ENCODE data around the gene CA12.

Gene CA12

GRCh38 chr15:63398456-63398855 is 16.8 kb upstream of the CA12 start:
- H3K4me2 ChIP-seq (ENCODE audit: low read length) = no peak overlapping the region
- no CpG with 5 or more reads among the region's 2 CpGs for WGBS (ENCODE audit: extremely low coverage, insufficient coverage, low lambda C conversion rate)
- H2BK15ac ChIP-seq (replicated peaks; ENCODE audit: low read depth) = no peak overlapping the region
- no peaks in the 10 kb centered on the region for H3K79me2 ChIP-seq (ENCODE audit: control insufficient read depth, insufficient read depth, low read length)
- no peak overlapping the region for H3K56ac ChIP-seq (ENCODE audit: low read length)
- no peak overlapping the region for H3K23ac ChIP-seq (ENCODE audit: low read length)
- H3K4me3 ChIP-seq (ENCODE audit: low read length) = no peak overlapping the region
- H2BK5ac ChIP-seq (ENCODE audit: low read length) = no peak overlapping the region
- H3K79me1 ChIP-seq (ENCODE audit: low read length) = no peaks in the 10 kb centered on the region
- no peak overlapping the region for H3K18ac ChIP-seq (ENCODE audit: low read length)
- no peaks in the 10 kb centered on the region for H3K36me3 ChIP-seq (ENCODE audit: control insufficient read depth, insufficient read depth, low read length)
- no peak overlapping the region for H3K9ac ChIP-seq (ENCODE audit: low read length)
- H2AK5ac ChIP-seq (ENCODE audit: low read length) = no peak overlapping the region
- no peak for DNase-seq
- H3K27ac ChIP-seq (ENCODE audit: low read depth, low read length) = no peak overlapping the region
- no peak overlapping the region for H3K4ac ChIP-seq (ENCODE audit: low read depth, low read length)
- no peak overlapping the region for H4K5ac ChIP-seq (ENCODE audit: low read length)
- no peaks in the 10 kb centered on the region for H3K27me3 ChIP-seq (ENCODE audit: insufficient read depth, low read length, poor library complexity)
- peaks cover 8% of the 10 kb centered on the region for H3K4me1 ChIP-seq (ENCODE audit: control insufficient read depth, low read depth, low read length)
- H2BK120ac ChIP-seq (ENCODE audit: low read depth, low read length) = no peak overlapping the region
- H4K8ac ChIP-seq (ENCODE audit: low read depth, low read length) = no peak overlapping the region

GRCh38 chr15:63396152-63396928 is 14.7 kb upstream of the CA12 start:
- no peaks in the 10 kb centered on the region for H3K36me3 ChIP-seq (ENCODE audit: control insufficient read depth, insufficient read depth, low read length)
- no peaks in the 10 kb centered on the region for H3K27me3 ChIP-seq (ENCODE audit: insufficient read depth, low read length, poor library complexity)
- H4K5ac ChIP-seq (ENCODE audit: low read length) = no peak overlapping the region
- WGBS (ENCODE audit: extremely low coverage, insufficient coverage, low lambda C conversion rate) = no CpG with 5 or more reads among the region's 8 CpGs
- no peak overlapping the region for H3K4me2 ChIP-seq (ENCODE audit: low read length)
- H4K8ac ChIP-seq (ENCODE audit: low read depth, low read length) = no peak overlapping the region
- peak overlapping the region; percentile 41 for H3K27ac ChIP-seq (ENCODE audit: low read depth, low read length)
- H3K56ac ChIP-seq (ENCODE audit: low read length) = peak overlapping the region; percentile 42
- H3K79me2 ChIP-seq (ENCODE audit: control insufficient read depth, insufficient read depth, low read length) = no peaks in the 10 kb centered on the region
- H2BK120ac ChIP-seq (ENCODE audit: low read depth, low read length) = no peak overlapping the region
- H3K23ac ChIP-seq (ENCODE audit: low read length) = no peak overlapping the region
- no peak overlapping the region for H3K9ac ChIP-seq (ENCODE audit: low read length)
- no peak overlapping the region for H2BK15ac ChIP-seq (replicated peaks; ENCODE audit: low read depth)
- H3K4me3 ChIP-seq (ENCODE audit: low read length) = no peak overlapping the region
- peak; percentile 75 for DNase-seq
- H3K18ac ChIP-seq (ENCODE audit: low read length) = peak overlapping the region; percentile 56
- H2AK5ac ChIP-seq (ENCODE audit: low read length) = no peak overlapping the region
- no peaks in the 10 kb centered on the region for H3K79me1 ChIP-seq (ENCODE audit: low read length)
- no peak overlapping the region for H3K4ac ChIP-seq (ENCODE audit: low read depth, low read length)
- H2BK5ac ChIP-seq (ENCODE audit: low read length) = no peak overlapping the region
- H3K4me1 ChIP-seq (ENCODE audit: control insufficient read depth, low read depth, low read length) = peaks cover 8% of the 10 kb centered on the region

- Histone ChIP-seq H2BK15ac (replicated peaks; ENCODE audit: low read depth) (no peak overlapping the region), H3K27ac (ENCODE audit: low read depth, low read length) (no peak overlapping the region)
Observed at GRCh38 chr15:63395730-63396151, 14.1 kb upstream of the CA12 start.

GRCh38 chr15:63392361-63393009 is 10.8 kb upstream of the CA12 start:
- peaks cover 6% of the 10 kb centered on the region for H3K4me1 ChIP-seq (ENCODE audit: control insufficient read depth, low read depth, low read length)
- H2AK5ac ChIP-seq (ENCODE audit: low read length) = no peak overlapping the region
- H2BK15ac ChIP-seq (replicated peaks; ENCODE audit: low read depth) = no peak overlapping the region
- no peak overlapping the region for H3K4me3 ChIP-seq (ENCODE audit: low read length)
- H4K5ac ChIP-seq (ENCODE audit: low read length) = no peak overlapping the region
- no peak overlapping the region for H3K18ac ChIP-seq (ENCODE audit: low read length)
- no peak for DNase-seq
- no peak overlapping the region for H2BK120ac ChIP-seq (ENCODE audit: low read depth, low read length)
- H3K9ac ChIP-seq (ENCODE audit: low read length) = no peak overlapping the region
- H4K8ac ChIP-seq (ENCODE audit: low read depth, low read length) = no peak overlapping the region
- WGBS (ENCODE audit: extremely low coverage, insufficient coverage, low lambda C conversion rate) = no CpG with 5 or more reads among the region's 7 CpGs
- no peaks in the 10 kb centered on the region for H3K79me1 ChIP-seq (ENCODE audit: low read length)
- no peak overlapping the region for H3K4me2 ChIP-seq (ENCODE audit: low read length)
- H3K27ac ChIP-seq (ENCODE audit: low read depth, low read length) = no peak overlapping the region
- H3K36me3 ChIP-seq (ENCODE audit: control insufficient read depth, insufficient read depth, low read length) = no peaks in the 10 kb centered on the region
- no peak overlapping the region for H3K56ac ChIP-seq (ENCODE audit: low read length)
- no peaks in the 10 kb centered on the region for H3K79me2 ChIP-seq (ENCODE audit: control insufficient read depth, insufficient read depth, low read length)
- no peaks in the 10 kb centered on the region for H3K27me3 ChIP-seq (ENCODE audit: insufficient read depth, low read length, poor library complexity)
- H2BK5ac ChIP-seq (ENCODE audit: low read length) = no peak overlapping the region
- no peak overlapping the region for H3K23ac ChIP-seq (ENCODE audit: low read length)
- H3K4ac ChIP-seq (ENCODE audit: low read depth, low read length) = no peak overlapping the region

More at GRCh38 chr15:63395730-63396151, 14.1 kb upstream of the CA12 start:
- Histone ChIP-seq H2BK120ac (ENCODE audit: low read depth, low read length) (no peak overlapping the region), H2AK5ac (ENCODE audit: low read length) (no peak overlapping the region), H3K36me3 (ENCODE audit: control insufficient read depth, insufficient read depth, low read length) (no peaks in the 10 kb centered on the region), H2BK5ac (ENCODE audit: low read length) (no peak overlapping the region), H4K8ac (ENCODE audit: low read depth, low read length) (no peak overlapping the region), H3K56ac (ENCODE audit: low read length) (no peak overlapping the region), H3K27me3 (ENCODE audit: insufficient read depth, low read length, poor library complexity) (no peaks in the 10 kb centered on the region), H3K23ac (ENCODE audit: low read length) (no peak overlapping the region), H3K9ac (ENCODE audit: low read length) (no peak overlapping the region), H4K5ac (ENCODE audit: low read length) (no peak overlapping the region), H3K79me1 (ENCODE audit: low read length) (no peaks in the 10 kb centered on the region), H3K4me2 (ENCODE audit: low read length) (no peak overlapping the region), H3K18ac (ENCODE audit: low read length) (peak overlapping the region; percentile 56), H3K4ac (ENCODE audit: low read depth, low read length) (no peak overlapping the region), H3K4me3 (ENCODE audit: low read length) (no peak overlapping the region), H3K79me2 (ENCODE audit: control insufficient read depth, insufficient read depth, low read length) (no peaks in the 10 kb centered on the region), H3K4me1 (ENCODE audit: control insufficient read depth, low read depth, low read length) (peaks cover 8% of the 10 kb centered on the region)
- no peak for DNase-seq
- WGBS (ENCODE audit: extremely low coverage, insufficient coverage, low lambda C conversion rate) = no CpG with 5 or more reads among the region's 4 CpGs

- no peak overlapping the region for H2AK5ac ChIP-seq (ENCODE audit: low read length)
- no peak overlapping the region for H2BK120ac ChIP-seq (ENCODE audit: low read depth, low read length)
- H3K27me3 ChIP-seq (ENCODE audit: insufficient read depth, low read length, poor library complexity) = no peaks in the 10 kb centered on the region
- H3K4me1 ChIP-seq (ENCODE audit: control insufficient read depth, low read depth, low read length) = peaks cover 6% of the 10 kb centered on the region
- no peak for DNase-seq
- no peak overlapping the region for H3K18ac ChIP-seq (ENCODE audit: low read length)
- no peak overlapping the region for H4K5ac ChIP-seq (ENCODE audit: low read length)
- no CpG with 5 or more reads among the region's 6 CpGs for WGBS (ENCODE audit: extremely low coverage, insufficient coverage, low lambda C conversion rate)
- no peaks in the 10 kb centered on the region for H3K36me3 ChIP-seq (ENCODE audit: control insufficient read depth, insufficient read depth, low read length)
- H4K8ac ChIP-seq (ENCODE audit: low read depth, low read length) = no peak overlapping the region
- no peak overlapping the region for H3K23ac ChIP-seq (ENCODE audit: low read length)
- no peak overlapping the region for H3K4ac ChIP-seq (ENCODE audit: low read depth, low read length)
- H3K4me2 ChIP-seq (ENCODE audit: low read length) = no peak overlapping the region
- H3K79me1 ChIP-seq (ENCODE audit: low read length) = no peaks in the 10 kb centered on the region
- H3K56ac ChIP-seq (ENCODE audit: low read length) = no peak overlapping the region
- H2BK15ac ChIP-seq (replicated peaks; ENCODE audit: low read depth) = no peak overlapping the region
- no peak overlapping the region for H3K27ac ChIP-seq (ENCODE audit: low read depth, low read length)
- H3K9ac ChIP-seq (ENCODE audit: low read length) = no peak overlapping the region
- no peak overlapping the region for H2BK5ac ChIP-seq (ENCODE audit: low read length)
- H3K79me2 ChIP-seq (ENCODE audit: control insufficient read depth, insufficient read depth, low read length) = no peaks in the 10 kb centered on the region
- no peak overlapping the region for H3K4me3 ChIP-seq (ENCODE audit: low read length)
Observed at GRCh38 chr15:63391669-63392360, 10.2 kb upstream of the CA12 start.

All from mesendoderm (in vitro differentiated cells).